HCT116 (cell line): ENCODE results near the gene S100A7A. TPM values are rescaled to one million over a fixed set of nuclear protein-coding genes. Genes with fewer than 3 reads are reported as not detected.
"Not testable (repeated sequence)": the region's sequence is repeated elsewhere in the genome, so short reads cannot be mapped to it uniquely, and the experiment has no call there.

Experiments used
- ATAC-seq: fragments of 200-7000 bp; cut with Tn5 transposase; 2 replicates; pipeline ENCODE4 v1.9.1; 2020; ENCODE audit warnings: mild to moderate bottlenecking, moderate library complexity
- BruUV-seq: library from RNA; stranded (reverse); fragments of 400-500 nt; replicated peaks from 2 replicates; lab custom pipeline; 2021; lab: Mats Ljungman, UMichigan
- CTCF ChIA-PET: fragments of 300-600 bp; sonication (Branson Sonifier 250); formaldehyde crosslinking; loops from one replicate; lab custom pipeline; 2021; ENCODE audit warnings: antibody characterized with exemption; lab: Charles Lee
- POLR2A ChIA-PET: fragments of 300-600, 350-600 bp; sonication (Branson Sonifier 250); formaldehyde crosslinking; loops from one replicate; lab custom pipeline; 2021; ENCODE audit warnings: antibody characterized with exemption; lab: Charles Lee
- RAD21 ChIA-PET, 2 experiments: fragments of 300-600 bp; sonication (Branson Sonifier 250); formaldehyde crosslinking; loops; one replicate each; lab custom pipeline; 2023; ENCODE audit warnings: low total read pairs in 2 of 2; ENCODE audit not compliant: uncharacterized antibody in 2 of 2, unreplicated experiment in 2 of 2, low non-redundant PET in 1 of 2; lab: Charles Lee
- DNase-seq: peaks from one replicate; pipeline ENCODE4 v3.0.0-alpha.2; 2010; ENCODE audit warnings: low read depth, low spot score
- H2AFZ ChIP-seq: fragments of 200-600 bp; shearing (Covaris generic), sonication (generic); 2 replicates; pipeline ENCODE4 v1.6.1; 2017; ENCODE audit warnings: low read depth, mixed run types, mixed read lengths, antibody characterized with exemption, low read length; ENCODE audit not compliant: poor library complexity, severe bottlenecking
- H3K27ac ChIP-seq: 2 replicates; pipeline ENCODE4 v1.5.1; 2012; ENCODE audit warnings: low read depth, low read length
- H3K27me3 ChIP-seq: fragments of 200-600 bp; sonication (generic); 2 replicates; pipeline ENCODE4 v1.6.1; 2016; ENCODE audit warnings: mixed run types, low read length, mixed read lengths; ENCODE audit not compliant: insufficient read depth
- H3K36me3 ChIP-seq, 2 experiments: fragments of 200-500 bp in 1 of 2; fragments of 200-600 bp in 1 of 2; sonication (Bioruptor generic) in 1 of 2; sonication (generic) in 1 of 2; 2 replicates each; pipeline versions ENCODE4 v1.5.1 to v1.6.1; 2014 to 2016; ENCODE audit warnings: low read length in 2 of 2, inconsistent platforms in 1 of 2, mixed read lengths in 1 of 2, mixed run types in 1 of 2; ENCODE audit not compliant: insufficient read depth in 2 of 2, control insufficient read depth in 1 of 2
- H3K4me1 ChIP-seq, 2 experiments: fragments of 200-600 bp in 1 of 2; sonication (generic) in 1 of 2; 2 replicates each; pipeline versions ENCODE4 v1.5.1 to v1.6.1; 2012 to 2017; ENCODE audit warnings: low read length in 2 of 2, inconsistent platforms in 1 of 2, mild to moderate bottlenecking in 1 of 2, mixed read lengths in 1 of 2, mixed run types in 1 of 2, moderate library complexity in 1 of 2; ENCODE audit not compliant: insufficient read depth in 2 of 2, control insufficient read depth in 1 of 2
- H3K4me2 ChIP-seq: fragments of 200-600 bp; sonication (generic); 2 replicates; pipeline ENCODE4 v1.6.1; 2017; ENCODE audit warnings: mixed run types, low read length, mixed read lengths
- H3K4me3 ChIP-seq, 2 experiments: fragments of 200-600 bp in 1 of 2; sonication (generic) in 1 of 2; replicated peaks in 1 of 2; 2 replicates each; pipeline ENCODE4 v1.5.1; 2011 to 2016; ENCODE audit warnings: low read length in 2 of 2, control low read depth in 1 of 2, low read depth in 1 of 2, mild to moderate bottlenecking in 1 of 2, mixed read lengths in 1 of 2, mixed run types in 1 of 2
- H3K79me2 ChIP-seq: fragments of 200-600 bp; sonication (generic); 2 replicates; pipeline ENCODE4 v1.6.1; 2017; ENCODE audit warnings: mild to moderate bottlenecking, mixed run types, low read length, moderate library complexity, mixed read lengths; ENCODE audit not compliant: insufficient read depth
- H3K9ac ChIP-seq: fragments of 200-600 bp; sonication (generic); 2 replicates; pipeline ENCODE4 v1.6.1; 2016; ENCODE audit warnings: low read length, mixed read lengths
- H3K9me2 ChIP-seq: fragments of 200-600 bp; sonication (generic), shearing (Covaris generic); 2 replicates; pipeline ENCODE4 v1.6.1; 2017; ENCODE audit warnings: mixed run types, mild to moderate bottlenecking, moderate library complexity; ENCODE audit not compliant: insufficient read depth
- H3K9me3 ChIP-seq, 2 experiments: fragments of 200-500 bp in 1 of 2; fragments of 200-600 bp in 1 of 2; sonication (Bioruptor generic) in 1 of 2; sonication (generic) in 1 of 2; 2 replicates each; pipeline ENCODE4 v1.6.1; 2014 to 2017; ENCODE audit warnings: low read length in 2 of 2, mixed read lengths in 2 of 2, inconsistent platforms in 1 of 2, low read depth in 1 of 2, mild to moderate bottlenecking in 1 of 2, mixed run types in 1 of 2, moderate library complexity in 1 of 2; ENCODE audit not compliant: control insufficient read depth in 1 of 2, insufficient read depth in 1 of 2
- H4K20me1 ChIP-seq: fragments of 200-600 bp; sonication (generic), shearing (Covaris generic); 2 replicates; pipeline ENCODE4 v1.6.1; 2017; ENCODE audit warnings: mixed run types, mild to moderate bottlenecking, moderate library complexity; ENCODE audit not compliant: insufficient read depth
- CEBPB ChIP-seq: IDR thresholded peaks from 2 replicates; pipeline ENCODE4 v1.6.1; 2012; ENCODE audit warnings: low read depth
- EZH2 ChIP-seq: fragments of 200-600 bp; sonication (generic); IDR thresholded peaks from 2 replicates; pipeline ENCODE4 v1.6.1; 2017; ENCODE audit warnings: antibody characterized with exemption, mixed run types
- EZH2phosphoT487 ChIP-seq: fragments of 200-600 bp; IDR thresholded peaks from 2 replicates; pipeline ENCODE4 v1.6.1; 2018; ENCODE audit warnings: antibody characterized with exemption, borderline replicate concordance
- FOSL1 ChIP-seq: IDR thresholded peaks from 2 replicates; pipeline ENCODE4 v1.6.1; 2012; ENCODE audit warnings: low read depth
- JUND ChIP-seq: IDR thresholded peaks from 2 replicates; pipeline ENCODE4 v1.6.1; 2012
- SRF ChIP-seq: IDR thresholded peaks from 2 replicates; pipeline ENCODE4 v1.6.1; 2012; ENCODE audit warnings: low read depth
- TCF7L2 ChIP-seq: IDR thresholded peaks from 2 replicates; pipeline ENCODE4 v1.7.0; 2011; ENCODE audit warnings: borderline replicate concordance, inconsistent platforms; ENCODE audit not compliant: insufficient read depth, insufficient read length; ENCODE audit errors: extremely low read depth
- ZFX ChIP-seq: fragments of 450-650 bp; IDR thresholded peaks from 2 replicates; pipeline ENCODE4 v1.6.1; 2017
- intact Hi-C: fragments of 100-400 bp; cut with micrococcal nuclease; formaldehyde crosslinking; loops from 2 replicates; pipeline ENCODE4 v1.10.0; 2022
- total RNA-seq: library from RNA; stranded (reverse); gene quantifications from one replicate; pipeline ENCODE4 v1.2.1, GENCODE V29; 2021; ENCODE audit not compliant: unreplicated experiment
- TF ChIP-seq, protein P1 (sequence below), 3 experiments: fragments of 200-600 bp in 1 of 3; sonication (generic) in 1 of 3; IDR thresholded peaks in 2 of 3; conservative IDR thresholded peaks in 1 of 3; 2 replicates each; pipeline ENCODE4 v1.5.1; 2012 to 2017; ENCODE audit warnings: low read depth in 2 of 3, low read length in 2 of 3, antibody characterized with exemption in 1 of 3, borderline replicate concordance in 1 of 3, control low read depth in 1 of 3, mild to moderate bottlenecking in 1 of 3, mixed read lengths in 1 of 3, mixed run types in 1 of 3, moderate library complexity in 1 of 3; ENCODE audit not compliant: insufficient read depth in 1 of 3

S100A7A gene
- total RNA-seq, 1 experiment from 2014 or later = not detected

DNA sequence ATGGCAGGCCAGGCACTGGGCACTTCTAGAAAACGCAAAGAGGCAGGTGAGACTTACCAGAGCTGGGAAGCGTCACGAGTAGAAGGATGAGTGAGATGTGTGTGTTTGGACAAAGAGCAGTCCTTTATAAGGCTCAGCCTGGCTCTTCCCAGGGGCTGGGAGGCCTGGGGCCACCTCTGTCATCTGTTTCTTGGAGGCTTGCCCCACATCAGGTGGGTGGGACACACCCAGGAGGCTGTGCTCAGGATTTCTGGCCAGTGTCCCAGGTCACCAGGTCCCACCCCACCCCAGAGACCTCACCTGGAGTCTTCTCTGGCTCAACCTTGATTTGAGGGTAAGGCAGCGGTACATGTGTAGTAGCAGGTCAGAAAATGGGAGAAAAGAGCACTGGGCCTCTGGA, 44.2 kb downstream of the S100A7A start, which contains the start of gene S100A7:
TSS of gene S100A7 (minus strand) at position 101 of the 400 bp plus-strand sequence. CDS start 1,638 bp downstream, outside the sequence.
- TF ChIP-seq, protein P1, sequence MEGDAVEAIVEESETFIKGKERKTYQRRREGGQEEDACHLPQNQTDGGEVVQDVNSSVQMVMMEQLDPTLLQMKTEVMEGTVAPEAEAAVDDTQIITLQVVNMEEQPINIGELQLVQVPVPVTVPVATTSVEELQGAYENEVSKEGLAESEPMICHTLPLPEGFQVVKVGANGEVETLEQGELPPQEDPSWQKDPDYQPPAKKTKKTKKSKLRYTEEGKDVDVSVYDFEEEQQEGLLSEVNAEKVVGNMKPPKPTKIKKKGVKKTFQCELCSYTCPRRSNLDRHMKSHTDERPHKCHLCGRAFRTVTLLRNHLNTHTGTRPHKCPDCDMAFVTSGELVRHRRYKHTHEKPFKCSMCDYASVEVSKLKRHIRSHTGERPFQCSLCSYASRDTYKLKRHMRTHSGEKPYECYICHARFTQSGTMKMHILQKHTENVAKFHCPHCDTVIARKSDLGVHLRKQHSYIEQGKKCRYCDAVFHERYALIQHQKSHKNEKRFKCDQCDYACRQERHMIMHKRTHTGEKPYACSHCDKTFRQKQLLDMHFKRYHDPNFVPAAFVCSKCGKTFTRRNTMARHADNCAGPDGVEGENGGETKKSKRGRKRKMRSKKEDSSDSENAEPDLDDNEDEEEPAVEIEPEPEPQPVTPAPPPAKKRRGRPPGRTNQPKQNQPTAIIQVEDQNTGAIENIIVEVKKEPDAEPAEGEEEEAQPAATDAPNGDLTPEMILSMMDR (IDR thresholded peaks at IDR 0.05 in 2 of 3, conservative IDR thresholded peaks at IDR 0.05 in 1 of 3; ENCODE audit: borderline replicate concordance in 1 of 3, insufficient read depth in 1 of 3, low read depth in 2 of 3, low read length in 2 of 3) = no peak
- TF ChIP-seq SRF (no peak), FOSL1 (no peak), ZFX (no peak), EZH2phosphoT487 (no peak), EZH2 (no peak), JUND (no peak), CEBPB (no peak), TCF7L2 (no peak)
- ChIA-PET POLR2A (no interaction called here), RAD21 (no interaction called here), CTCF (no interaction called here)
- no peaks in the 10 kb centered on the region for H3K9me3 ChIP-seq
- no peak within 1 kb of the TSS for H3K9ac ChIP-seq
- DNase-seq (no peak), ATAC-seq (no peak)
- H4K20me1 ChIP-seq = no peaks in the 10 kb centered on the region
- no peaks in the 10 kb centered on the region for H3K36me3 ChIP-seq
- no peaks in the 10 kb centered on the region for H3K9me2 ChIP-seq
- H3K4me2 ChIP-seq = no peak within 1 kb of the TSS
- H3K27me3 ChIP-seq = peaks cover 63% of the 10 kb centered on the region
- H3K27ac ChIP-seq = no peak within 1 kb of the TSS
- BruUV-seq = no TSS peak
- no peaks in the 10 kb centered on the region for H3K4me1 ChIP-seq
- H3K79me2 ChIP-seq = no peaks in the 10 kb centered on the region
- intact Hi-C loops = no loop called here
- no peak within 1 kb of the TSS for H2AFZ ChIP-seq
- no peak within 1 kb of the TSS for H3K4me3 ChIP-seq

DNA sequence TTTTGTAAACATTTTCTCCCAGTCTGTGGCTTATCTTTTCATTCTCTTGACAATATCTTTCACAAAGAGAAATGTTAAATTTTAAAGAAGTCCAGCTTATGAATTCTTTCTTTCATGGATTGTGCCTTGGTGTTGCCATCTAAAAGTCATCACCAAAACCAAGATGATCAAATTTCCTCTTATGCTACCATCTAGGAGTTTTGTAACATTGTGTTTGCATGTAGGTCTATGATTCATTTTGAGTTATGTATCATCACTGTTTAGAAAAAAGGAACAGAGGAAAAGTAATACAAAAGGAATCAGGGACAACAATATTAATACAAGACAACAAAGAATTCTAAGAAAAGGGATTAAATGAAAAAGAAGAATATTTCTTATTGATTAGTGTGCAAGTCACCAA, 46.4 kb downstream of the S100A7A start:
- H3K79me2 ChIP-seq, H3K4me1 ChIP-seq, H4K20me1 ChIP-seq, H3K9me2 ChIP-seq, H3K36me3 ChIP-seq, H3K4me3 ChIP-seq, H3K9me3 ChIP-seq, H3K27ac ChIP-seq, RAD21 ChIA-PET, H3K9ac ChIP-seq, H3K4me2 ChIP-seq, POLR2A ChIA-PET, DNase-seq, ATAC-seq, H2AFZ ChIP-seq, BruUV-seq, CTCF ChIA-PET, intact Hi-C loops: not testable (repeated sequence)
- peaks cover 44% of the 10 kb centered on the region for H3K27me3 ChIP-seq
